Fibroblast of lung (primary cell): ENCODE measurements around the gene FGFR2.

Experiments
- CTCF ChIP-seq, 2 donors: IDR thresholded peaks in 1 of 2; conservative IDR thresholded peaks in 1 of 2; 1 replicate in 1 of 2; 2 replicates in 1 of 2; pipeline ENCODE4 v1.5.1; 2011 to 2012; ENCODE audit warnings: low read length in 2 of 2, control low read depth in 1 of 2, inconsistent platforms in 1 of 2, low read depth in 1 of 2, mild to moderate bottlenecking in 1 of 2
- EZH2 ChIP-seq: IDR thresholded peaks from 2 replicates; pipeline ENCODE4 v1.5.1; 2012; ENCODE audit warnings: low read length, control low read depth, mild to moderate bottlenecking; ENCODE audit errors: missing control alignments

- TF ChIP-seq EZH2 (no peak), CTCF (conservative IDR thresholded peaks at IDR 0.05 in 1 of 2, IDR thresholded peaks at IDR 0.05 in 1 of 2; ENCODE audit: low read depth in 1 of 2, low read length in 2 of 2) (no peak)
Observed at GRCh38 chr10:121615435-121615793, 17.2 kb upstream of the FGFR2 start.
